Neutrophil (primary cell): Measurements from ENCODE around the gene WDR27.

Experiments
- H3K27ac ChIP-seq: fragments of 200-600 bp; sonication (generic); 2 replicates; pipeline ENCODE4 v1.5.1; 2016; ENCODE audit warnings: mild to moderate bottlenecking, moderate library complexity
- H3K27me3 ChIP-seq: fragments of 200-600 bp; sonication (generic); 2 replicates; pipeline ENCODE4 v1.6.0; 2016; ENCODE audit warnings: mild to moderate bottlenecking
- H3K36me3 ChIP-seq: fragments of 200-600 bp; sonication (generic); 2 replicates; pipeline ENCODE4 v1.5.1; 2017
- H3K4me1 ChIP-seq, 2 experiments: fragments of 200-600 bp in 1 of 2; sonication (generic) in 1 of 2; 1 replicate in 1 of 2; 2 replicates in 1 of 2; pipeline versions ENCODE4 v1.5.1 to v1.6.1; 2013 to 2016; ENCODE audit warnings: low read depth in 1 of 2, low read length in 1 of 2, mild to moderate bottlenecking in 1 of 2, moderate library complexity in 1 of 2; ENCODE audit not compliant: control insufficient read depth in 1 of 2, insufficient read depth in 1 of 2
- H3K4me3 ChIP-seq, 2 experiments: fragments of 200-600 bp in 1 of 2; sonication (generic) in 1 of 2; 1 replicate in 1 of 2; 2 replicates in 1 of 2; pipeline ENCODE4 v1.5.1; 2013 to 2016; ENCODE audit warnings: low read depth in 1 of 2, low read length in 1 of 2, mild to moderate bottlenecking in 1 of 2, moderate library complexity in 1 of 2
- H3K9me3 ChIP-seq: fragments of 200-600 bp; sonication (generic); 2 replicates; pipeline ENCODE4 v1.5.1; 2016
- TF ChIP-seq, protein P1 (sequence below): fragments of 200-600 bp; sonication (generic); IDR thresholded peaks from 2 replicates; pipeline ENCODE4 v1.5.1; 2016; ENCODE audit warnings: antibody characterized with exemption

Gene WDR27

DNA sequence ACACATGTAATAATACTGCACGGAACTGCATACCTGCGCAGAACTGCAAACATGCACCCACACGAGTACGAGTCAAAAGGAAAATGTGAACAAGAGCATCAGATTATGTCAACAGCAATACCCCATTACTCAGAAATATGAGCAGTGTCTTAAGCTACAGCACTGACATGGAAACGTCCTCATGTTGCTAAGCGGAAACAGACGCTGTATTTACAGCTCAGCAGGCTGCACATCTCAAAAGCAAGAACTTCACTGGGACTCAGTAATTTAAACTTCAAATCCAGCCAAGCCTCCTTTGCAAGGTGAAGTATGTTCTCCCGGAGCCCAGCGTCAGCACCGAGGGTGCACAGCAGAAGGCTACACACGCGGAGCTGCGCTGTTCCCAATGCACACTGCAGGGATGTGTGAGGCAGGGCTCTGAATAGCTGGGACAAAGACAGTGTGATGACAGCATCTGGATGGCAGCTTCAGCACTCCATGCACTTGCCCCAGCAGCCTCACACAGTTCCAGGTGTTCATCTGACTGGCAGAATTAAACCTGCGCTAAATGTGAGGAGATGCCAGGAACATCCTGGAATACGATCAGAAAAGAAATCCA lies 202.8 kb downstream of the WDR27 start:
- no peak overlapping the region for H3K4me3 ChIP-seq

DNA sequence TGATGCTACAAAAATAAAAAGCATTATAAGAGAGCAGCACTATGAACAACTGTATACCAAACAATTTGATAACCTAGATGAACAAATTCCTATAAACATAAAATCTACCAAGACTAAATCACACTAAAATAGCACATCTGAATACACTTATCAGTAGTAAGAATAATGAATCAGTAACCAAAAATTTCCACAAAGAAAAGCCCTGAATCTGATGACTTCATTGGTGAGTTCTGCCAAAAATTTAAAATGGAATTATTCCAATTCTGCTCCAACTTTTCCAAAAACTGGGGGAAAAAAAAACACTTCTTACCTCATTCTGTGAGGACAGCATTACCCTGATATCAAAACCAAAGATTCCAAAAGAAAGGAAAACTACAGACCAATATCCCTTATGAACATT lies 206.2 kb downstream of the WDR27 start:
- Histone ChIP-seq H3K36me3 (no peaks in the 10 kb centered on the region), H3K27ac (no peak overlapping the region), H3K27me3 (no peaks in the 10 kb centered on the region), H3K9me3 (no peaks in the 10 kb centered on the region), H3K4me3 (no peak overlapping the region), H3K4me1 (no peaks in the 10 kb centered on the region)
- TF ChIP-seq, protein P1, sequence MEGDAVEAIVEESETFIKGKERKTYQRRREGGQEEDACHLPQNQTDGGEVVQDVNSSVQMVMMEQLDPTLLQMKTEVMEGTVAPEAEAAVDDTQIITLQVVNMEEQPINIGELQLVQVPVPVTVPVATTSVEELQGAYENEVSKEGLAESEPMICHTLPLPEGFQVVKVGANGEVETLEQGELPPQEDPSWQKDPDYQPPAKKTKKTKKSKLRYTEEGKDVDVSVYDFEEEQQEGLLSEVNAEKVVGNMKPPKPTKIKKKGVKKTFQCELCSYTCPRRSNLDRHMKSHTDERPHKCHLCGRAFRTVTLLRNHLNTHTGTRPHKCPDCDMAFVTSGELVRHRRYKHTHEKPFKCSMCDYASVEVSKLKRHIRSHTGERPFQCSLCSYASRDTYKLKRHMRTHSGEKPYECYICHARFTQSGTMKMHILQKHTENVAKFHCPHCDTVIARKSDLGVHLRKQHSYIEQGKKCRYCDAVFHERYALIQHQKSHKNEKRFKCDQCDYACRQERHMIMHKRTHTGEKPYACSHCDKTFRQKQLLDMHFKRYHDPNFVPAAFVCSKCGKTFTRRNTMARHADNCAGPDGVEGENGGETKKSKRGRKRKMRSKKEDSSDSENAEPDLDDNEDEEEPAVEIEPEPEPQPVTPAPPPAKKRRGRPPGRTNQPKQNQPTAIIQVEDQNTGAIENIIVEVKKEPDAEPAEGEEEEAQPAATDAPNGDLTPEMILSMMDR: no peak

More for the DNA sequence above, 202.8 kb downstream of the WDR27 start:
- no peak overlapping the region for H3K27ac ChIP-seq
- no peaks in the 10 kb centered on the region for H3K27me3 ChIP-seq
- no peaks in the 10 kb centered on the region for H3K36me3 ChIP-seq
- H3K4me1 ChIP-seq: no peaks in the 10 kb centered on the region
- no peaks in the 10 kb centered on the region for H3K9me3 ChIP-seq
- TF ChIP-seq, protein P1: no peak

DNA sequence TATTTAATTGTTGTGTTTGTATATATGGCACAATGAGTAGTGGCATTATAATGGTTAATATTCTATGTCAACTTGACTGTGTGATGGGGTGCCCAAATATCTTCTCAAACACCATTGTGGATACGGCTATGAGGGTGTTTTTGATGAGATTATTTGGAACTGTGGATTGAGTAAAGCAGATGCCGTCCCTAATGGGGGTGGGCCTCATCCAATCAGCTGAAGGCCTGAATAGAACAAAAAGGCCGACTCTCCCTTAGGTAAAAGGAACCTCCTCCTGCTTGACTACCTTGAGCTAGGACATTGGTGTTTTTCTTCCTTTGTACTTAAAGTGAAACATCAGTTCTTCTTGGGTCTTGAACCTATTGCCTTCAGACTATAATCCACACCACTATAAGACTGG lies 207.8 kb downstream of the WDR27 start:
- H3K9me3 ChIP-seq: no peaks in the 10 kb centered on the region
- H3K4me3 ChIP-seq: no peak overlapping the region
- TF ChIP-seq, protein P1: no peak
- H3K4me1 ChIP-seq: no peaks in the 10 kb centered on the region
- H3K27me3 ChIP-seq: no peaks in the 10 kb centered on the region
- no peak overlapping the region for H3K27ac ChIP-seq
- no peaks in the 10 kb centered on the region for H3K36me3 ChIP-seq

- H3K27ac ChIP-seq: no peak overlapping the region
- no peak overlapping the region for H3K4me3 ChIP-seq
- H3K36me3 ChIP-seq: no peaks in the 10 kb centered on the region
- H3K27me3 ChIP-seq: no peaks in the 10 kb centered on the region
- H3K4me1 ChIP-seq: no peaks in the 10 kb centered on the region
- no peaks in the 10 kb centered on the region for H3K9me3 ChIP-seq
- TF ChIP-seq, protein P1: no peak
Observed at GRCh38 chr6:169491482-169491881, 210.3 kb downstream of the WDR27 start.

DNA sequence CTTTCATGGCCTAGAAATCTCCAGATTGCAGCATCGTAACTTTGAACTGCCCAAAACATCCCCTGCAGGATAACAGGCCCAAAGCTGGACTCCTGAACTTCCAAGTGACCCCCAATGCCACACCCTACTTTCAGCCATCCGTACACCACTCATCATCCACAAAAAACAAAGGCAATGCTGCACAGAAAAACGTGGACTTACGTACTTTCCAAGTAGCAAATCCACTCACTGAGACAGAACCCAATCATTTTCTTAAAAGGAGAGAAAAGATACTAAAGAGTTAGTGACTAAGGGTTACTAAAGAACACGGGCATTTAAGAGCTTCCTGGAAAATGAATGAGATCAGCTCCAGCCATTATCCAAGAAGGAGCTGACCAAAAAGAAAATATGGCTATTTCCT lies 211.0 kb downstream of the WDR27 start:
- H3K27ac ChIP-seq: no peak overlapping the region
- H3K4me1 ChIP-seq: no peaks in the 10 kb centered on the region
- TF ChIP-seq, protein P1: no peak
- H3K4me3 ChIP-seq: no peak overlapping the region
- H3K27me3 ChIP-seq: no peaks in the 10 kb centered on the region
- no peaks in the 10 kb centered on the region for H3K36me3 ChIP-seq
- no peaks in the 10 kb centered on the region for H3K9me3 ChIP-seq

GRCh38 chr6:169490246-169490641 lies 211.6 kb downstream of the WDR27 start:
- TF ChIP-seq, protein P1: no peak
- Histone ChIP-seq H3K27me3 (no peaks in the 10 kb centered on the region), H3K27ac (no peak overlapping the region), H3K4me3 (no peak overlapping the region), H3K4me1 (no peaks in the 10 kb centered on the region), H3K36me3 (no peaks in the 10 kb centered on the region), H3K9me3 (no peaks in the 10 kb centered on the region)
